ENCODE measurements around the gene POM121L2.

The POM121L2 gene

DNA sequence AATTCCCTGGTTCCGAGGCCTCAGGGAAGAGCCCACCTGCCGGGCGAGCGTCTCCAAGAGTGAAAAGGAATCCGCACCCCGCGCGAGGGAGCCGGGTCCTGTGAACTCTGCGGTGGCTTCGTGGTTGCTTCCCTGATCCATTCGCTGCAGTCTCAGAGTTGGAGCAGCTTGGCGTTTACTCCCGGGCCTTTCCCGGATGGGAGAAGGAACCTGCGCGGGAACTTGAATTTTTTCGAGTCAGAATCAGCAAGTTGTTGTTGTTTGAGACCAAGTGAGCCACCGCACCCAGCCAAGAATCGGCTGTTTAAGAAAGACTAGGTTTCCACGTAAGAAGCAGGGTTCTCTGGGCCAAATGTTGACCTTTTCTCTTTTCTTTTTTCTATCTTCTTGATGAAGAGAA is 51.7 kb downstream of the POM121L2 start:
- DNase-seq (ENCODE audit: low read depth in 2 of 2): no peak
